SK-N-SH treated with all-trans-retinoic acid at 6 μM for 48 hours (cell line): ENCODE data around the gene KRT25.

Experiments used
- CREB5 ChIP-seq: fragments of 250-450 bp; sonication (Bioruptor Pico); IDR thresholded peaks from 2 replicates; pipeline ENCODE4 v1.5.1; 2020; ENCODE audit warnings: low read depth, mild to moderate bottlenecking, moderate library complexity
- OSR1 ChIP-seq: fragments of 250-450 bp; sonication (Bioruptor Pico); IDR thresholded peaks from 2 replicates; pipeline ENCODE4 v1.8.0; 2022; ENCODE audit warnings: moderate library complexity, mild to moderate bottlenecking, inconsistent platforms
- POU6F1 ChIP-seq: fragments of 250-450 bp; sonication (Bioruptor Pico); IDR thresholded peaks from 2 replicates; pipeline ENCODE4 v1.8.0; 2021; ENCODE audit warnings: low read depth, mild to moderate bottlenecking, moderate library complexity, borderline replicate concordance
- ZC3H10 ChIP-seq: fragments of 250-450 bp; sonication (Bioruptor Pico); IDR thresholded peaks from 2 replicates; pipeline ENCODE4 v1.5.1; 2021; ENCODE audit warnings: mild to moderate bottlenecking, moderate library complexity
- ZFP3 ChIP-seq: fragments of 250-450 bp; sonication (Bioruptor Pico); IDR thresholded peaks from 2 replicates; pipeline ENCODE4 v1.5.0; 2020; ENCODE audit warnings: mild to moderate bottlenecking, moderate library complexity
- ZNF8 ChIP-seq: fragments of 450-650 bp; formaldehyde crosslinking; IDR thresholded peaks from 2 replicates; pipeline ENCODE4 v1.5.0; 2020; ENCODE audit warnings: mild to moderate bottlenecking, moderate library complexity
- TF ChIP-seq, protein P1 (sequence below): fragments of 250-450 bp; sonication (Bioruptor Pico); IDR thresholded peaks from 2 replicates; pipeline ENCODE4 v1.8.0; 2020; ENCODE audit warnings: mild to moderate bottlenecking, moderate library complexity, borderline replicate concordance

DNA sequence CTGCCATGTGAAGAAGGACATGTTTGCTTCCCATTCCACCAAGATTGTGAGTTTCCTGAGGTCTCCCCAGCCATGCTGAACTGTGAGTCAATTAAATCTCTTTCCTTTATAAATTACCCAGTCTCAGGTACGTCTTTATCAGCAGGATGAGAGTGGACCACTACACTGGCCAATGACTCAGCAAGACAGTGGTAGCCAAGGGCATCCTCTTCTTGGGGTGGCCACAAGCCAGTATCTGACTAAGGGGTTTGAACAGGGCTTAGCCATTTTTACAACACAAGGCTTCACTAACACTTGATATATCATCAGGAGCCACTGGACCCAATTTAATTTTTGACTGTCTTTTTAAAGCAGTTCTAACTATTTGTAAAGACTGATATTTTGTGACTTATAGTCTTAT, 30.5 kb downstream of the KRT25 start:
- TF ChIP-seq OSR1 (CRISPR knock-in tag) (no peak), CREB5 (CRISPR knock-in tag) (no peak), POU6F1 (CRISPR knock-in tag) (no peak), ZNF8 (no peak), ZFP3 (CRISPR knock-in tag) (no peak), ZC3H10 (no peak)
- TF ChIP-seq, protein P1, sequence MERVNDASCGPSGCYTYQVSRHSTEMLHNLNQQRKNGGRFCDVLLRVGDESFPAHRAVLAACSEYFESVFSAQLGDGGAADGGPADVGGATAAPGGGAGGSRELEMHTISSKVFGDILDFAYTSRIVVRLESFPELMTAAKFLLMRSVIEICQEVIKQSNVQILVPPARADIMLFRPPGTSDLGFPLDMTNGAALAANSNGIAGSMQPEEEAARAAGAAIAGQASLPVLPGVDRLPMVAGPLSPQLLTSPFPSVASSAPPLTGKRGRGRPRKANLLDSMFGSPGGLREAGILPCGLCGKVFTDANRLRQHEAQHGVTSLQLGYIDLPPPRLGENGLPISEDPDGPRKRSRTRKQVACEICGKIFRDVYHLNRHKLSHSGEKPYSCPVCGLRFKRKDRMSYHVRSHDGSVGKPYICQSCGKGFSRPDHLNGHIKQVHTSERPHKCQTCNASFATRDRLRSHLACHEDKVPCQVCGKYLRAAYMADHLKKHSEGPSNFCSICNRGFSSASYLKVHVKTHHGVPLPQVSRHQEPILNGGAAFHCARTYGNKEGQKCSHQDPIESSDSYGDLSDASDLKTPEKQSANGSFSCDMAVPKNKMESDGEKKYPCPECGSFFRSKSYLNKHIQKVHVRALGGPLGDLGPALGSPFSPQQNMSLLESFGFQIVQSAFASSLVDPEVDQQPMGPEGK, result no peak
